Pancreas (tissue), 10 donors: ENCODE data around the gene PXDC1. TPM values are rescaled to one million over a fixed set of nuclear protein-coding genes. Genes with fewer than 3 reads are reported as not detected.

Experiments used
- ATAC-seq, 4 donors: fragments of 200-7000 bp; cut with Tn5 transposase; one replicate each; pipeline versions ENCODE4 v1.8.0 to v1.9.1; 2020; ENCODE audit warnings: mild to moderate bottlenecking in 4 of 4, moderate library complexity in 4 of 4
- DNase-seq, 6 donors: peaks; one replicate each; pipeline ENCODE4 v3.0.0-alpha.2; 2020
- FAIRE-seq: peaks from 2 replicates; lab custom pipeline; 2012; peaks lifted over from hg19 to GRCh38; lab: Jason Lieb, UNC
- H3K27ac ChIP-seq, 4 donors: fragments of 200-600 bp; sonication (generic); 1 replicate in 3 of 4; 2 replicates in 1 of 4; pipeline versions ENCODE4 v1.5.0 to v1.8.0; 2020
- H3K27me3 ChIP-seq, 4 donors: fragments of 200-600 bp; one replicate each; pipeline ENCODE4 v1.8.0; 2021
- H3K36me3 ChIP-seq, 3 donors: fragments of 200-600 bp; sonication (generic) in 1 of 3; one replicate each; pipeline versions ENCODE4 v1.5.0 to v1.8.0; 2020 to 2021
- H3K4me1 ChIP-seq, 3 donors: fragments of 200-600 bp; one replicate each; pipeline ENCODE4 v1.8.0; 2021
- H3K4me3 ChIP-seq, 4 donors: fragments of 200-600 bp; sonication (generic) in 2 of 4; one replicate each; pipeline versions ENCODE4 v1.5.0 to v1.8.0; 2020 to 2021
- H3K9me3 ChIP-seq, 4 donors: fragments of 200-600 bp; one replicate each; pipeline ENCODE4 v1.8.0; 2021
- CTCF ChIP-seq, 4 donors: fragments of 200-600 bp; sonication (generic) in 3 of 4; IDR thresholded peaks; one replicate each; pipeline versions ENCODE4 v1.5.0 to v1.8.0; 2021; ENCODE audit warnings: antibody characterized with exemption in 4 of 4
- WGBS, 2 donors: extraction: QIAGEN DNeasy Blood & Tissue Kit; methylation state at CpG; one replicate each; pipeline ENCODE4 v1.1.7; 2013; 5-methylcytosine and 5-hydroxymethylcytosine counted together
- intact Hi-C, 3 donors: fragments of 100-400 bp; cut with DNase I; formaldehyde crosslinking; loops; one replicate each; pipeline versions ENCODE4 v1.11.1 to v1.14.2; 2022
- polyA plus RNA-seq, 2 donors: library from polyadenylated mRNA; stranded (reverse); fragments of 200-250 nt; gene quantifications; one replicate each; pipeline ENCODE4 v1.2.3, GENCODE V29; 2013
- total RNA-seq, 6 donors: library from RNA; stranded (reverse); fragmentation: NEBNext Ultra II Directional in 4 of 6; extraction: Animal tissue kit (Norgen Biotek cat#: 25700) in 4 of 6; gene quantifications; one replicate each; pipeline versions ENCODE4 v1.2.1 to v1.2.4, GENCODE V29; 2021 to 2023
- donor health status: healthy with polysubstance abuse.
- donor health status: DM: no; HTN: no; CAD: no; lungs with moderate emphysema.
- donor health status: DM: no; HTN: no; CAD: no.
- donor health status: control.
- donor health status: control.
- donor health status: Bipolar disorder and iron deficiency.
- donor health status: DM: yes; HTN: yes; CAD: no.
- donor health status: DM: no; HTN: no; CAD: no.
- donor health status: DM: no; HTN: no; CAD: no.
- donor health status: DM: yes; HTN: yes; CAD: no.

PXDC1 gene
- total and polyA plus RNA-seq, 8 donors: 5.2 to 19.7 (median 11.1) TPM

- FAIRE-seq: no peak
- intact Hi-C loops: loop anchor here in 1 of 3 donors (5.0 kb wide), 1 partner anchor 442 kb away; no protein-coding TSS in a partner anchor
- Histone ChIP-seq H3K4me1 (no peaks in the 10 kb centered on the region), H3K4me3 (no peak overlapping the region), H3K9me3 (no peaks in the 10 kb centered on the region), H3K36me3 (no peaks in the 10 kb centered on the region), H3K27me3 (no peaks in the 10 kb centered on the region), H3K27ac (no peak overlapping the region)
- no peak for DNase-seq
- no peak for TF ChIP-seq CTCF (IDR thresholded peaks at IDR 0.05)
- WGBS, 2 donors: 74 to 78% methylated on average over 22 of the region's 22 CpGs
- ATAC-seq: peak in 2 of 4 donors; percentile 15 to 32
Observed at GRCh38 chr6:3724451-3725144, 26.9 kb downstream of the PXDC1 start.

GRCh38 chr6:3723966-3724365 lies 27.5 kb downstream of the PXDC1 start:
- no peaks in the 10 kb centered on the region for H3K9me3 ChIP-seq
- no peak overlapping the region for H3K27ac ChIP-seq
- DNase-seq: no peak

GRCh38 chr6:3723251-3723650 lies 28.3 kb downstream of the PXDC1 start:
- H3K4me3 ChIP-seq: no peak overlapping the region
- no peaks in the 10 kb centered on the region for H3K36me3 ChIP-seq
- H3K27ac ChIP-seq: peak overlapping the region in 1 of 4 donors; percentile 16
- no peaks in the 10 kb centered on the region for H3K9me3 ChIP-seq
- intact Hi-C loops: no loop called here
- FAIRE-seq (no peak), DNase-seq (peak in 1 of 6 donors; percentile 54), ATAC-seq (no peak)
- no peaks in the 10 kb centered on the region for H3K4me1 ChIP-seq
- no peaks in the 10 kb centered on the region for H3K27me3 ChIP-seq
- TF ChIP-seq CTCF (IDR thresholded peaks at IDR 0.05): no peak
- 92 to 99% methylated on average over 8 of the region's 8 CpGs for WGBS, 2 donors

More at GRCh38 chr6:3723966-3724365, 27.5 kb downstream of the PXDC1 start:
- no peak for TF ChIP-seq CTCF (IDR thresholded peaks at IDR 0.05)
- H3K4me1 ChIP-seq: no peaks in the 10 kb centered on the region
- no peak for ATAC-seq
- no peaks in the 10 kb centered on the region for H3K27me3 ChIP-seq
- WGBS, 2 donors: 85 to 87% methylated on average over 18 of the region's 18 CpGs
- no peaks in the 10 kb centered on the region for H3K36me3 ChIP-seq
- intact Hi-C loops: no loop called here
- no peak overlapping the region for H3K4me3 ChIP-seq
- FAIRE-seq: no peak

- TF ChIP-seq CTCF (IDR thresholded peaks at IDR 0.05): no peak
- ATAC-seq (peak in 1 of 4 donors; percentile 25), DNase-seq (no peak), FAIRE-seq (no peak)
- intact Hi-C loops: no loop called here
- Histone ChIP-seq H3K9me3 (no peaks in the 10 kb centered on the region), H3K27me3 (no peaks in the 10 kb centered on the region), H3K36me3 (no peaks in the 10 kb centered on the region), H3K27ac (peak overlapping the region in 2 of 4 donors; percentile 16 to 41), H3K4me3 (no peak overlapping the region), H3K4me1 (no peaks in the 10 kb centered on the region)
- WGBS, 2 donors: 69 to 71% methylated on average over 9 of the region's 9 CpGs
Observed at GRCh38 chr6:3722785-3723184, 28.7 kb downstream of the PXDC1 start.
